ENCODE measurements around the gene RAB11FIP4. TPM values are rescaled to one million over a fixed set of nuclear protein-coding genes. Genes with fewer than 3 reads are reported as not detected.

Gene RAB11FIP4
- total and polyA plus RNA-seq, 8 donors = 6.5 to 42.7 (median 24.5) TPM

DNA sequence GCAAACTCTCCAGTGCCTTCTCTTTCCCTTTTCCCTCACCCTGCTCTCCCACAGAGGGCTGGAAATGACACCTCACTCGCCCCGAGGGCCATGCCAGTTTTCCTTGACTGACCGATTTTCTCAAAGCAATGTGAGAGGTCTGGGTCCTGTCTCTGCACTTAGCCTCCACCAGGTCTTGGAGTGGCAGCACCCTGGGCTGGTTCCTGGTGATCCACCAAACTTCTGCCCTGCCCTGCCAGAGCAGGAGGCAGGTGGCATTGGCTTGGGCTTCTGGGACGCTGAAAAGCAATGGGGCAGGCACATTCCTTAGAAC is 97.5 kb downstream of the RAB11FIP4 start:
- peak overlapping the region; percentile 63 to 92 (median 76) for H3K4me3 ChIP-seq
- peaks cover 41 to 53% (median 51%) of the 10 kb centered on the region in 3 donors for H3K4me1 ChIP-seq
- H3K9me3 ChIP-seq = no peaks in the 10 kb centered on the region
- peak in 5 of 6 donors; percentile 45 to 77 (median 55) for DNase-seq
- FAIRE-seq = no peak
- 8 to 11% methylated on average over 4 of the region's 4 CpGs for WGBS, 2 donors
- intact Hi-C loops (cut with DNase I) = no loop called here
- ATAC-seq = peak; percentile 0 to 2 (median 1)
- H3K27ac ChIP-seq = peak overlapping the region; percentile 90 to 97 (median 96)
- TF ChIP-seq, protein P1, sequence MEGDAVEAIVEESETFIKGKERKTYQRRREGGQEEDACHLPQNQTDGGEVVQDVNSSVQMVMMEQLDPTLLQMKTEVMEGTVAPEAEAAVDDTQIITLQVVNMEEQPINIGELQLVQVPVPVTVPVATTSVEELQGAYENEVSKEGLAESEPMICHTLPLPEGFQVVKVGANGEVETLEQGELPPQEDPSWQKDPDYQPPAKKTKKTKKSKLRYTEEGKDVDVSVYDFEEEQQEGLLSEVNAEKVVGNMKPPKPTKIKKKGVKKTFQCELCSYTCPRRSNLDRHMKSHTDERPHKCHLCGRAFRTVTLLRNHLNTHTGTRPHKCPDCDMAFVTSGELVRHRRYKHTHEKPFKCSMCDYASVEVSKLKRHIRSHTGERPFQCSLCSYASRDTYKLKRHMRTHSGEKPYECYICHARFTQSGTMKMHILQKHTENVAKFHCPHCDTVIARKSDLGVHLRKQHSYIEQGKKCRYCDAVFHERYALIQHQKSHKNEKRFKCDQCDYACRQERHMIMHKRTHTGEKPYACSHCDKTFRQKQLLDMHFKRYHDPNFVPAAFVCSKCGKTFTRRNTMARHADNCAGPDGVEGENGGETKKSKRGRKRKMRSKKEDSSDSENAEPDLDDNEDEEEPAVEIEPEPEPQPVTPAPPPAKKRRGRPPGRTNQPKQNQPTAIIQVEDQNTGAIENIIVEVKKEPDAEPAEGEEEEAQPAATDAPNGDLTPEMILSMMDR (IDR thresholded peaks at IDR 0.05) = no peak
- no peaks in the 10 kb centered on the region for H3K27me3 ChIP-seq
- H3K36me3 ChIP-seq = no peaks in the 10 kb centered on the region

DNA sequence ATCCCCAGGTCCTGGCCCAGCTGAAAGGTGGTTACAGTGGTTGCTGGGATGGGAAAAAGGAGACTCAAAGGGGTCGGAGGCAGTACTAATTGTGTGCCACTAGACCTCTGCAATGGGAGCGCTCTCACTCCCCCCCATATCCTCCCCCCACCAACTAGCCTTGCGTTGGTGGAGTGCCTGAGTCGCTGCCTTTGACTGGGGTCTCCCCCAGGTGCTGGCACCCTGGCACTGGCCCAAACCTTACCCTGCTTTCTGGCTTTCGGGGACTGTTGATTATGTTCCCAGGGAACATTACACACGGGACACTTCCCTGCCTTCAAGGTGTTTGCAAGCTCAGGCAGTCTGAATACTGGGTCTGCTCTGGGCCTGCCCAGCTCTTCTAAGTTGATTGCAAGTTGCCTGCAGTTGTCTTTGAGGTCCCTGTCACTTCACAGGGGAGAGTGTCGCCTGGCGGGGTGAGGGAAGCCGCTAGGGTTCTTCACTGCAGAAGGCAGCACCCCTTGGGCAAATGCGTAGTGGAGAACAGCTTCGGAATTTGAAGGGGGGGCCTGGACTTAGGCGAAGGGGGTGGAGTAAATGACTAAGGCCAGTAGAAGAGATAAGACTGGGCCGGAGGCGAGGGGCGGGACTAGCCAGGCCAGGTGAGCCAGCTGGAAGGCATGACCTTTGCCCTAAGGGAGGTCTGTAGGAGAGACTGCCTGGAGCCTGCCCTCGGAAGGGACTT is 98.0 kb downstream of the RAB11FIP4 start:
- no peaks in the 10 kb centered on the region for H3K9me3 ChIP-seq
- H3K27ac ChIP-seq = peak overlapping the region; percentile 90 to 97 (median 96)
- intact Hi-C loops (cut with DNase I) = no loop called here
- peak; percentile 80 to 94 (median 91) for DNase-seq
- H3K27me3 ChIP-seq = no peaks in the 10 kb centered on the region
- H3K36me3 ChIP-seq = no peaks in the 10 kb centered on the region
- peak overlapping the region; percentile 63 to 92 (median 76) for H3K4me3 ChIP-seq
- 13 to 19% methylated on average over 16 of the region's 16 CpGs for WGBS, 2 donors
- peaks cover 46 to 58% (median 56%) of the 10 kb centered on the region in 3 donors for H3K4me1 ChIP-seq
- peak; percentile 59 to 63 (median 62) for ATAC-seq
- no peak for FAIRE-seq
- TF ChIP-seq, protein P1 (IDR thresholded peaks at IDR 0.05) = no peak

DNA sequence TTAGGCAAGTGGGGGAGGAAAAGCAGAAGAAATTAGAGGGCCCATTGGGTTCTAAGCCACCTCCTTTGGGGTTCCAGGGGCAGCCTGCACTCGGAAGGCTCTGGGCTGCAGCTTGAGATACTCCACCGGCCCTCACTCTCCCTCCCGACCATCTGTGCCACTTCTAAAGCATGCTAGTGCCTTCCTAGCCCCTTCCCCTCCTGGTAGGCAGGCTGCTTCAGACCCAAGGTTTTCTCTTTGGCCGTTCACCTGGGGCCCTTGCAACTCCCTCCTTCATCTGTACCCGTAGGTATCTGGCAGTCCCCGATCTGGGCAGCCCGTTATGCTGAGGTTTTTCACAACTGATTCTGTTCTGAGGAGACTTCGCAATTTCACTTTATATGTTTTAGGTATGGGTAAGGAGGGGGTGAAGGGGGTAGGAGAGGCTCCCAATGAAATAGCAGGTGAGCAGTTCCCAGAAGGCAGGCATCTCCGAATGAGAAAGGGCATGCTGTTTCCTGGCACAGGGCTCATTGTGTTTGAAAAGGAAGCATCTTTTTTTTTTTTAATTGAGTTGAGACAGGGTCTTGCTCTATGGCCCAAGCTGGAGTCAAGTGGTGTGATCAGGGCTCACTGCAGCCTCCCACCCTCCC is 98.7 kb downstream of the RAB11FIP4 start:
- Histone ChIP-seq H3K9me3 (no peaks in the 10 kb centered on the region), H3K27ac (peak overlapping the region; percentile 47 to 97 (median 96)), H3K36me3 (no peaks in the 10 kb centered on the region), H3K27me3 (no peaks in the 10 kb centered on the region), H3K4me1 (peaks cover 53 to 65% (median 63%) of the 10 kb centered on the region in 3 donors), H3K4me3 (peak overlapping the region in 3 of 4 donors; percentile 67 to 92 (median 85))
- FAIRE-seq = no peak
- ATAC-seq = no peak
- DNase-seq = peak in 1 of 6 donors; percentile 40
- 13 to 19% methylated on average over 9 of the region's 9 CpGs for whole genome bisulfite sequencing, 2 donors
- intact Hi-C loops (cut with DNase I) = no loop called here
- TF ChIP-seq, protein P1 (IDR thresholded peaks at IDR 0.05) = no peak

DNA sequence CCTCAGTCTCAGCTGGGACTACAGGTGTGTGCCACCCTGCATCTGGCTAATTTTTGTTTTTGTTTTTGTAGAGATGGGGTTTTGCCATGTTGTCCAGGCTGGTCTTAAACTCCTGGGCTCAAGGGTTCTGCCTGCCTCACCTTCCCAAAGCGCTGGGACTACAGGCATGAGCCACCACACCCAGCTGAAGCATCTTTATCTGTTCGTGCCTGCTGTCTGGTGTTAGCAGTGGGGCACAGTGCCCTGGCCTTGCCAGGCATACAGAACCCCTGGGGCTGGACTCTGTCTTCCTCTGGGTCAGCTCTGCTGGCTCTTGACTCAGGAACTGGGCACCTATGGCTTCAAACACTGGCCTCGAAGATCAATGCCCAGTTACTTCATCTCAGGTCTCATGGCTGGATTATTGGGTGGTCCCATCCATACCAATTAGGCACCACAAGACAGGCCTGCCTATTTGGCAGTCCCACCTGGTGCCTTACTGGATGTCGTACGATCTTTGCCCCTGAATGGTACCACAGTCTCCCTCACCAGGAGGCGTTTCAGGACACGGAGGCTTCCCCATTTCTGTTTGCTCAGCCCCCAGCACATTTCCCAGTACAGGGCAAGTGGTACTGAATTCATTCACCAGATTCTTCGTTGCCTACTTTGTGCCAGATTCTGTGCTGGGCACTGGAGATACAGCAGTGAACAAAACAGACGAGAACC is 99.3 kb downstream of the RAB11FIP4 start:
- DNase-seq (no peak), ATAC-seq (no peak), FAIRE-seq (no peak)
- 54 to 68% methylated on average over 9 of the region's 9 CpGs for WGBS, 2 donors
- intact Hi-C loops (cut with DNase I) = no loop called here
- no peaks in the 10 kb centered on the region for H3K36me3 ChIP-seq
- H3K4me1 ChIP-seq = peaks cover 59 to 71% (median 70%) of the 10 kb centered on the region in 3 donors
- H3K4me3 ChIP-seq = peak overlapping the region in 2 of 4 donors; percentile 85 to 92
- peak overlapping the region; percentile 31 to 96 (median 72) for H3K27ac ChIP-seq
- TF ChIP-seq, protein P1 (IDR thresholded peaks at IDR 0.05) = no peak
- no peaks in the 10 kb centered on the region for H3K9me3 ChIP-seq
- H3K27me3 ChIP-seq = no peaks in the 10 kb centered on the region

Measured in pancreas (tissue), 10 donors.